ENCODE data around the gene NDUFB2. TPM values are rescaled to one million over a fixed set of nuclear protein-coding genes. Genes with fewer than 3 reads are reported as not detected.
"Not testable (repeated sequence)": the region's sequence is repeated elsewhere in the genome, so short reads cannot be mapped to it uniquely, and the experiment has no call there.

The NDUFB2 gene
- total RNA-seq, 1 donor from 2014 or later = 119 TPM

GRCh38 chr7:140685407-140686087 is 11.0 kb upstream of the NDUFB2 start:
- intact Hi-C loops (cut with DNase I) = no loop called here
- DNase-seq (ENCODE audit: low spot score) = no peak
- no peak for ATAC-seq

- intact Hi-C loops (cut with DNase I) = no loop called here
- DNase-seq (ENCODE audit: low spot score) (no peak), ATAC-seq (no peak)
Measured at GRCh38 chr7:140686921-140687320, 9.6 kb upstream of the NDUFB2 start.

- DNase-seq (ENCODE audit: low spot score) = no peak
- intact Hi-C loops (cut with DNase I) = no loop called here
Measured at GRCh38 chr7:140688341-140688740, 8.2 kb upstream of the NDUFB2 start.

GRCh38 chr7:140689199-140690152 is 7.0 kb upstream of the NDUFB2 start:
- intact Hi-C loops (cut with DNase I) = no loop called here
- DNase-seq (ENCODE audit: low spot score) (no peak), ATAC-seq (no peak)

More at GRCh38 chr7:140688341-140688740, 8.2 kb upstream of the NDUFB2 start:
- ATAC-seq = no peak

GRCh38 chr7:140691376-140692045 is 5.0 kb upstream of the NDUFB2 start:
- DNase-seq (ENCODE audit: low spot score) (no peak), ATAC-seq (no peak)
- intact Hi-C loops (cut with DNase I) = no loop called here

- intact Hi-C loops (cut with DNase I); DNase-seq (ENCODE audit: low spot score); ATAC-seq: not testable (repeated sequence)
Measured at GRCh38 chr7:140693849-140694248, 2.7 kb upstream of the NDUFB2 start.

GRCh38 chr7:140694592-140694991 is 1.9 kb upstream of the NDUFB2 start:
- no peak for ATAC-seq
- intact Hi-C loops (cut with DNase I) = no loop called here
- no peak for DNase-seq (ENCODE audit: low spot score)

GRCh38 chr7:140695381-140695780 is 1.1 kb upstream of the NDUFB2 start:
- intact Hi-C loops (cut with DNase I) = no loop called here
- no peak for ATAC-seq
- DNase-seq (ENCODE audit: low spot score) = no peak

GRCh38 chr7:140696024-140696679 is 356 bp upstream of the NDUFB2 start:
- intact Hi-C loops (cut with DNase I) = no loop called here
- DNase-seq (ENCODE audit: low spot score) (peak; percentile 97), ATAC-seq (no peak)

GRCh38 chr7:140697447-140698143 is 1.1 kb downstream of the NDUFB2 start:
- DNase-seq (ENCODE audit: low spot score) = no peak
- intact Hi-C loops (cut with DNase I) = no loop called here
- ATAC-seq = no peak

- no peak for DNase-seq (ENCODE audit: low spot score)
- intact Hi-C loops (cut with DNase I) = no loop called here
- ATAC-seq = no peak
Measured at GRCh38 chr7:140698477-140698876, 2.0 kb downstream of the NDUFB2 start.

GRCh38 chr7:140702774-140703173 is 6.3 kb downstream of the NDUFB2 start:
- DNase-seq (ENCODE audit: low spot score) (no peak), ATAC-seq (no peak)
- intact Hi-C loops (cut with DNase I) = no loop called here

- intact Hi-C loops (cut with DNase I) = no loop called here
- no peak for DNase-seq (ENCODE audit: low spot score)
Measured at GRCh38 chr7:140704205-140704604, 7.7 kb downstream of the NDUFB2 start.

GRCh38 chr7:140707132-140707531 is 10.6 kb downstream of the NDUFB2 start:
- DNase-seq (ENCODE audit: low spot score) = no peak
- no peak for ATAC-seq

More at GRCh38 chr7:140704205-140704604, 7.7 kb downstream of the NDUFB2 start:
- ATAC-seq = no peak

GRCh38 chr7:140708764-140709163 is 12.3 kb downstream of the NDUFB2 start:
- DNase-seq (ENCODE audit: low spot score); ATAC-seq: not testable (repeated sequence)

More at GRCh38 chr7:140707132-140707531, 10.6 kb downstream of the NDUFB2 start:
- intact Hi-C loops (cut with DNase I) = no loop called here

GRCh38 chr7:140712392-140712791 is 15.9 kb downstream of the NDUFB2 start:
- DNase-seq (ENCODE audit: low spot score); ATAC-seq; intact Hi-C loops (cut with DNase I): not testable (repeated sequence)

More at GRCh38 chr7:140708764-140709163, 12.3 kb downstream of the NDUFB2 start:
- intact Hi-C loops (cut with DNase I) = not testable (repeated sequence)

GRCh38 chr7:140714331-140715040 is 18.0 kb downstream of the NDUFB2 start:
- intact Hi-C loops (cut with DNase I) = loop anchor here (5.0 kb wide), 1 partner anchor 623 kb away; no protein-coding TSS in a partner anchor
- DNase-seq (ENCODE audit: low spot score) = no peak
- no peak for ATAC-seq
